CD4-positive, alpha-beta T cell (primary cell): ENCODE data around the gene KRT3. TPM values are rescaled to one million over a fixed set of nuclear protein-coding genes. Genes with fewer than 3 reads are reported as not detected.

Experiments used
- ATAC-seq: fragments of 200-7000 bp; cut with Tn5 transposase; one replicate; pipeline ENCODE4 v1.10.0; 2022; ENCODE audit warnings: mild to moderate bottlenecking; ENCODE audit not compliant: poor library complexity
- CTCF ChIA-PET: fragments of 350-600 bp; sonication (Branson Sonifier 250); formaldehyde crosslinking; loops from one replicate; lab custom pipeline; 2021; ENCODE audit warnings: antibody characterized with exemption, inconsistent platforms; lab: Charles Lee
- POLR2A ChIA-PET: fragments of 350-600 bp; sonication (Branson Sonifier 250); formaldehyde crosslinking; loops from one replicate; lab custom pipeline; 2021; ENCODE audit warnings: antibody characterized with exemption, inconsistent platforms; lab: Charles Lee
- DNase-seq, 14 experiments: peaks; one replicate each; pipeline ENCODE4 v3.0.0-alpha.2; 2013 to 2020; ENCODE audit warnings: mixed read lengths in 2 of 14
- H3K27ac ChIP-seq, 2 donors: one replicate each; pipeline versions ENCODE4 v1.5.1 to v1.7.0; 2013; ENCODE audit warnings: low read length in 2 of 2, low read depth in 1 of 2, mild to moderate bottlenecking in 1 of 2
- H3K27me3 ChIP-seq, 2 experiments: 1 replicate in 1 of 2; 2 replicates in 1 of 2; pipeline versions ENCODE4 v1.6.1 to v1.7.0; 2013; ENCODE audit warnings: low read length in 2 of 2, control low read depth in 1 of 2, mild to moderate bottlenecking in 1 of 2, moderate library complexity in 1 of 2; ENCODE audit not compliant: insufficient read depth in 2 of 2, control insufficient read depth in 1 of 2
- H3K36me3 ChIP-seq: one replicate; pipeline ENCODE4 v1.6.1; 2013; ENCODE audit warnings: low read length, control low read depth; ENCODE audit not compliant: insufficient read depth
- H3K4me1 ChIP-seq: one replicate; pipeline ENCODE4 v1.6.1; 2013; ENCODE audit warnings: low read length, control low read depth; ENCODE audit not compliant: insufficient read depth
- H3K4me3 ChIP-seq: one replicate; pipeline ENCODE4 v1.5.1; 2013; ENCODE audit warnings: mild to moderate bottlenecking, low read length, moderate library complexity
- H3K9me3 ChIP-seq, 2 experiments: 1 replicate in 1 of 2; 2 replicates in 1 of 2; pipeline versions ENCODE4 v1.6.1 to v1.7.0; 2013; ENCODE audit warnings: low read length in 2 of 2, mild to moderate bottlenecking in 2 of 2, control low read depth in 1 of 2, moderate library complexity in 1 of 2; ENCODE audit not compliant: control insufficient read depth in 1 of 2, insufficient read depth in 1 of 2
- H3K27ac Mint-ChIP-seq: one replicate; pipeline ENCODE4 v1.8.0; 2020; ENCODE audit warnings: mixed read lengths
- H3K27me3 Mint-ChIP-seq: one replicate; pipeline ENCODE4 v1.8.0; 2021; ENCODE audit warnings: mixed read lengths
- H3K36me3 Mint-ChIP-seq: one replicate; pipeline ENCODE4 v1.8.0; 2021; ENCODE audit warnings: low read depth, mixed read lengths
- H3K4me1 Mint-ChIP-seq: one replicate; pipeline ENCODE4 v1.8.0; 2021; ENCODE audit warnings: low read depth, mixed read lengths
- H3K4me3 Mint-ChIP-seq: one replicate; pipeline ENCODE4 v1.8.0; 2020; ENCODE audit warnings: mild to moderate bottlenecking, mixed read lengths
- H3K9me3 Mint-ChIP-seq: one replicate; pipeline ENCODE4 v1.8.0; 2020; ENCODE audit warnings: mixed read lengths
- intact Hi-C, 2 experiments: fragments of 100-400 bp; cut with DNase I in 1 of 2; cut with micrococcal nuclease in 1 of 2; formaldehyde crosslinking; loops; one replicate each; pipeline versions ENCODE4 v1.15.1 to v1.9.0; 2023 to 2025; cut with DNase I, micrococcal nuclease
- total RNA-seq, 174 experiments: library from RNA in 2 of 174; stranded (reverse) in 2 of 174; gene quantifications; one replicate each; pipeline ENCODE4 v1.2.3 and lab custom pipeline; 2021 to 2026
- TF ChIP-seq, protein P1 (sequence below): fragments of 200-600 bp; IDR thresholded peaks from one replicate; pipeline ENCODE4 v1.8.0; 2022; ENCODE audit warnings: antibody characterized with exemption, mild to moderate bottlenecking

The KRT3 gene
- total RNA-seq, 2 experiments from 2014 or later: not detected

DNA sequence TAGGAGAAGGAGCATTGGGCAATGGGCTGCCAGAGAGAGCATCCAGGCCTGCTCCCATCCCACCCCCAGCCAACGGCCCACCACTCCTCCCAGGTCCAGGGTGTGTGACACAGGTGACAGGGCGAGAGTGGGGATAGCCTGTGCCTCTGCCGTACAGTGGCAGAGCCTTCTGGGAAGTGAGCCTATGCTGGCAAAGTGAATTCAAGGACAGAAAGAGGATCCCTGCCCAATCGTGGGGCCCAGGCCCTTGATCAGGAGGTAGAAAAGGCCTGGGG lies 38.7 kb upstream of the KRT3 start:
- H3K27ac ChIP-seq: no peak overlapping the region
- TF ChIP-seq, protein P1, sequence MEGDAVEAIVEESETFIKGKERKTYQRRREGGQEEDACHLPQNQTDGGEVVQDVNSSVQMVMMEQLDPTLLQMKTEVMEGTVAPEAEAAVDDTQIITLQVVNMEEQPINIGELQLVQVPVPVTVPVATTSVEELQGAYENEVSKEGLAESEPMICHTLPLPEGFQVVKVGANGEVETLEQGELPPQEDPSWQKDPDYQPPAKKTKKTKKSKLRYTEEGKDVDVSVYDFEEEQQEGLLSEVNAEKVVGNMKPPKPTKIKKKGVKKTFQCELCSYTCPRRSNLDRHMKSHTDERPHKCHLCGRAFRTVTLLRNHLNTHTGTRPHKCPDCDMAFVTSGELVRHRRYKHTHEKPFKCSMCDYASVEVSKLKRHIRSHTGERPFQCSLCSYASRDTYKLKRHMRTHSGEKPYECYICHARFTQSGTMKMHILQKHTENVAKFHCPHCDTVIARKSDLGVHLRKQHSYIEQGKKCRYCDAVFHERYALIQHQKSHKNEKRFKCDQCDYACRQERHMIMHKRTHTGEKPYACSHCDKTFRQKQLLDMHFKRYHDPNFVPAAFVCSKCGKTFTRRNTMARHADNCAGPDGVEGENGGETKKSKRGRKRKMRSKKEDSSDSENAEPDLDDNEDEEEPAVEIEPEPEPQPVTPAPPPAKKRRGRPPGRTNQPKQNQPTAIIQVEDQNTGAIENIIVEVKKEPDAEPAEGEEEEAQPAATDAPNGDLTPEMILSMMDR: no peak
- H3K4me3 ChIP-seq: no peak overlapping the region
- no peak for DNase-seq
- peaks cover 8% of the 10 kb centered on the region for H3K4me1 ChIP-seq
- CTCF ChIA-PET: no interaction called here
- no peak for ATAC-seq
- no peaks in the 10 kb centered on the region for H3K36me3 ChIP-seq
- POLR2A ChIA-PET: no interaction called here
- no peaks in the 10 kb centered on the region for H3K9me3 ChIP-seq
- intact Hi-C loops: no loop called here
- H3K36me3 Mint-ChIP-seq: no peaks in the 10 kb centered on the region
- no peaks in the 10 kb centered on the region for H3K27me3 ChIP-seq
- H3K4me1 Mint-ChIP-seq: peaks cover 18% of the 10 kb centered on the region
- no peak overlapping the region for H3K27ac Mint-ChIP-seq
- H3K27me3 Mint-ChIP-seq: peaks cover 9% of the 10 kb centered on the region
- H3K4me3 Mint-ChIP-seq: no peak overlapping the region
- H3K9me3 Mint-ChIP-seq: no peaks in the 10 kb centered on the region

DNA sequence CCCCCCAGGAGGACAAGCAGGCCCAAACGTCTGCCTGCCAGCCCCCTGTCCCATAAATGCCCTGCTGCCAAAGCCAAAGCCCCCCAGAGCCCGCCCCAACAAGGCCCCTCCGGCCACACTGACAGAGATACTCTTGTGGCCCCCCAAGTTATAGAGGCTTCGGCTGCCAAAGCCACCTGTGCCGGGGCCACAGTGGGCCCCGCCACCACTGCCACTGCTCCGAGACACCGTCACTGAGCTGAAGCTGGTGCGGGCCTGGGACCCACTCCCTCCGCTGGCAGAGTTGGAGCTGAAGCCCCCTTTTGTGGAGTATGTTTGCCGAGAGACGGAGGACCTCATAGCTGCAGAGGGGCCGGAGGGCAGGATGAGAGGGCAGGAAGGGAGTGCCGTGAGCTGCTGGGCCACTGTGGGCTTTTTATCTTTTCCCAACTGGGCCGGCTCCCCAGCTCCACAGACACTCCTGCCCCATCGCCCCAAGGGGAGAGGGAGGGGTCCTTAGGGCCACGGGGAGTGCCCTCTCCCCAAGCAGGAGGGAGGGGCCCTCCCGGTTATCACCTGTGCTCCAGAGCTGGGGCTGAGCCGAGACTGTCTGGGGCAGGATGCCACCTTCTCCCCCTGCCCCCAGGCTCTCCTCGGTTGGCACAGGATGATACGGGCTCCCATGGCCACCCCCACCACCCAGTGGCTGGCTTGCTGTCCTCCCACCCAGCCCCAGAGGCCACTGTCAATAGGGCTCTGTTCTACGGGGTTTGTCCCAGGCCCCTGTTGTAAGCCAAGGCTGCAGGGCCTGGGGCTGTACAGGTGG lies 38.2 kb upstream of the KRT3 start, which contains the start of gene KRT79:
KRT79 (minus strand) TSS at position 390 of the 805 bp plus-strand sequence; CDS start at position 339, 51 bp downstream.
- intact Hi-C loops: no loop called here
- Histone ChIP-seq H3K9me3 (no peaks in the 10 kb centered on the region), H3K27ac (no peak within 1 kb of the TSS), H3K27me3 (no peaks in the 10 kb centered on the region), H3K4me1 (peaks cover 8% of the 10 kb centered on the region), H3K4me3 (no peak within 1 kb of the TSS), H3K36me3 (no peaks in the 10 kb centered on the region)
- Mint-ChIP-seq H3K9me3 (no peaks in the 10 kb centered on the region), H3K4me1 (peaks cover 21% of the 10 kb centered on the region), H3K4me3 (no peak within 1 kb of the TSS), H3K27me3 (peaks cover 9% of the 10 kb centered on the region), H3K36me3 (no peaks in the 10 kb centered on the region), H3K27ac (no peak within 1 kb of the TSS)
- ATAC-seq (no peak), DNase-seq (no peak)
- POLR2A ChIA-PET: no interaction called here
- CTCF ChIA-PET: interaction anchor here (1.5 kb wide), 1 partner anchor 46 kb away, joined by 3 read pairs; no protein-coding TSS in a partner anchor
- TF ChIP-seq, protein P1: no peak

DNA sequence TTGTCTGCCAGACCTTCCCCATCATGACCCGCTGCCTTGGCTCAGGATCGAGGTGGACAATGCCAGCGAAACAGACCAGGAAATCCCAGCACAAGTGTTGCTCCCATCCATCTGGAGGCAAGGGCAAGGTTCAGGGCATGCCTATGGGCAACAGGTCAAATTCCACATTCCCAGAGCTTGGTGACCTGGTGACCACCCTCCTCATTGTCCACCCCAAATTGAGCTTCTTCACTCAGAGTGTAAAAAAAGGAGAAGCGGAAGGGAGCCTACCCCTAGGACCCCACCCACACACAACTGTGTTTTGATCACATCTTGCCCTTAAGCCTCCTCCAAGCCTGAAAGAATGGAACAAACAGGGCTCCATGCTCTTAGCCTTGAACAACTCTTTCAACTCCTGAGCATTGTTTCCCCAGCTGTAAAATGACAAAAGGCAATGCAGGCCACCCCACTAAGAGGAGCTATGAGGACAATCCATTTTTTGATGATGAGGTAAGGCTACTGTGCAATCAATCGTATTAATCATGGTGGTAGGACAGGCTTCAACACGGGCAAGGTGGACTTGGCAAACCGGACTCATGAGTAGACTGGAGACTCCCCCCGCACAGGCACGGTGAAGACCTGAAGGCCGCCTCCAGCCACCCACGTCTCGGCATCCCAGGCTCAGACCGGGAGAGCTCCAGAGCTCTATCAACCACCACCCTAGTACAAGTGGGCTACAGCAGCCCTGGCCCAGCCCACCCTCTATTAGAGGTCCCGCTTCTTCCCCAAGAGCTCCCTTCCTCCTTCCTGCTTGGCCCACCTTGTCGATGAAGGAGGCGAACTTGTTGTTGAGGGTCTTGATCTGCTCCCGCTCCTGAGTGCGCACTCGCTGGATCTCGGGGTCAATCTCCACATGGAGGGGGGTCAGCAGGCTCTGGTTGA lies 37.3 kb upstream of the KRT3 start:
- CTCF ChIA-PET: interaction anchor here (1.5 kb wide), 1 partner anchor 46 kb away, joined by 3 read pairs; no protein-coding TSS in a partner anchor
- Histone ChIP-seq H3K4me1 (peaks cover 8% of the 10 kb centered on the region), H3K9me3 (no peaks in the 10 kb centered on the region), H3K4me3 (no peak overlapping the region), H3K36me3 (no peaks in the 10 kb centered on the region), H3K27me3 (no peaks in the 10 kb centered on the region), H3K27ac (no peak overlapping the region)
- no peak for ATAC-seq
- POLR2A ChIA-PET: no interaction called here
- Mint-ChIP-seq H3K9me3 (no peaks in the 10 kb centered on the region), H3K36me3 (no peaks in the 10 kb centered on the region), H3K4me1 (peaks cover 29% of the 10 kb centered on the region), H3K27me3 (peaks cover 3% of the 10 kb centered on the region), H3K27ac (no peak overlapping the region), H3K4me3 (no peak overlapping the region)
- no peak for DNase-seq
- TF ChIP-seq, protein P1: no peak
- intact Hi-C loops: no loop called here
